ENCODE data around the gene RHNO1.

- TF ChIP-seq, protein P1, sequence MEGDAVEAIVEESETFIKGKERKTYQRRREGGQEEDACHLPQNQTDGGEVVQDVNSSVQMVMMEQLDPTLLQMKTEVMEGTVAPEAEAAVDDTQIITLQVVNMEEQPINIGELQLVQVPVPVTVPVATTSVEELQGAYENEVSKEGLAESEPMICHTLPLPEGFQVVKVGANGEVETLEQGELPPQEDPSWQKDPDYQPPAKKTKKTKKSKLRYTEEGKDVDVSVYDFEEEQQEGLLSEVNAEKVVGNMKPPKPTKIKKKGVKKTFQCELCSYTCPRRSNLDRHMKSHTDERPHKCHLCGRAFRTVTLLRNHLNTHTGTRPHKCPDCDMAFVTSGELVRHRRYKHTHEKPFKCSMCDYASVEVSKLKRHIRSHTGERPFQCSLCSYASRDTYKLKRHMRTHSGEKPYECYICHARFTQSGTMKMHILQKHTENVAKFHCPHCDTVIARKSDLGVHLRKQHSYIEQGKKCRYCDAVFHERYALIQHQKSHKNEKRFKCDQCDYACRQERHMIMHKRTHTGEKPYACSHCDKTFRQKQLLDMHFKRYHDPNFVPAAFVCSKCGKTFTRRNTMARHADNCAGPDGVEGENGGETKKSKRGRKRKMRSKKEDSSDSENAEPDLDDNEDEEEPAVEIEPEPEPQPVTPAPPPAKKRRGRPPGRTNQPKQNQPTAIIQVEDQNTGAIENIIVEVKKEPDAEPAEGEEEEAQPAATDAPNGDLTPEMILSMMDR (IDR thresholded peaks at IDR 0.05): no peak
- TF ChIP-seq ZFX (IDR thresholded peaks at IDR 0.05; ENCODE audit: borderline replicate concordance): no peak
These were observed 2.8 kb downstream of the RHNO1 start for GRCh38 chr12:2879853-2880252.
